Endothelial cell of umbilical vein (primary cell): ENCODE results near the gene SERGEF. TPM values are rescaled to one million over a fixed set of nuclear protein-coding genes. Genes with fewer than 3 reads are reported as not detected.

Experiments
- BruUV-seq: library from RNA; stranded (reverse); fragments of 400-500 nt; replicated peaks from 2 replicates; lab custom pipeline; 2021; lab: Mats Ljungman, UMichigan
- CTCF ChIA-PET: fragments of 300-600, 350-600 bp; sonication (Branson Sonifier 250); formaldehyde crosslinking; loops from one replicate; lab custom pipeline; 2021; ENCODE audit warnings: antibody characterized with exemption, inconsistent platforms; lab: Charles Lee
- POLR2A ChIA-PET: fragments of 300-600, 350-600 bp; sonication (Branson Sonifier 250); formaldehyde crosslinking; loops from one replicate; lab custom pipeline; 2021; ENCODE audit warnings: antibody characterized with exemption, inconsistent platforms; lab: Charles Lee
- DNase-seq: peaks from one replicate; pipeline ENCODE4 v3.0.0-alpha.2; 2011; ENCODE audit warnings: low read depth, low spot score
- FAIRE-seq: peaks from 2 replicates; lab custom pipeline; 2011; peaks lifted over from hg19 to GRCh38; lab: Jason Lieb, UNC
- H2AFZ ChIP-seq: 2 replicates; pipeline ENCODE4 v1.6.0; 2012; ENCODE audit warnings: low read depth, low read length, control low read depth, inconsistent platforms
- H3K27ac ChIP-seq: 2 replicates; pipeline ENCODE4 v1.5.1; 2011; ENCODE audit warnings: low read depth, mild to moderate bottlenecking, control low read depth, low read length, moderate library complexity; ENCODE audit not compliant: insufficient read depth
- H3K27me3 ChIP-seq, 2 experiments: 2 replicates each; pipeline versions ENCODE4 v1.6.0 to v1.6.1; 2011; ENCODE audit warnings: low read length in 2 of 2, mixed read lengths in 1 of 2; ENCODE audit not compliant: control insufficient read depth in 2 of 2, insufficient read depth in 2 of 2
- H3K36me3 ChIP-seq, 2 experiments: 2 replicates in 1 of 2; 3 replicates in 1 of 2; pipeline ENCODE4 v1.5.1; 2011; ENCODE audit warnings: low read length in 2 of 2, mild to moderate bottlenecking in 1 of 2, moderate library complexity in 1 of 2; ENCODE audit not compliant: control insufficient read depth in 2 of 2, insufficient read depth in 2 of 2; ENCODE audit errors: extremely low read depth in 1 of 2
- H3K4me1 ChIP-seq: 3 replicates; pipeline ENCODE4 v1.5.1; 2011; ENCODE audit warnings: mild to moderate bottlenecking, low read length; ENCODE audit not compliant: control insufficient read depth, insufficient read depth; ENCODE audit errors: extremely low read depth
- H3K4me2 ChIP-seq: 2 replicates; pipeline ENCODE4 v1.6.1; 2011; ENCODE audit warnings: low read length, control low read depth, mixed read lengths; ENCODE audit not compliant: insufficient read depth
- H3K4me3 ChIP-seq, 3 experiments: fragments of 200-600 bp in 1 of 3; sonication (generic), shearing (Covaris generic) in 1 of 3; replicated peaks in 1 of 3; 2 replicates each; pipeline ENCODE4 v1.5.1; 2011 to 2016; ENCODE audit warnings: control low read depth in 3 of 3, low read length in 3 of 3, mild to moderate bottlenecking in 2 of 3, inconsistent platforms in 1 of 3, low read depth in 1 of 3, moderate library complexity in 1 of 3; ENCODE audit not compliant: insufficient read depth in 1 of 3
- H3K79me2 ChIP-seq: 2 replicates; pipeline ENCODE4 v1.6.0; 2012; ENCODE audit warnings: low read length, inconsistent platforms; ENCODE audit not compliant: control insufficient read depth, insufficient read depth
- H3K9ac ChIP-seq: replicated peaks from 2 replicates; pipeline ENCODE3; 2011; ENCODE audit warnings: low read length, control low read depth; ENCODE audit not compliant: insufficient read depth; ENCODE audit errors: extremely low read depth
- H3K9me1 ChIP-seq: replicated peaks from 3 replicates; pipeline ENCODE4 v1.6.0; 2011; ENCODE audit warnings: mild to moderate bottlenecking, low read length; ENCODE audit not compliant: control insufficient read depth, insufficient read depth; ENCODE audit errors: extremely low read depth
- H3K9me3 ChIP-seq: replicated peaks from 2 replicates; pipeline ENCODE4 v1.5.1; 2012; ENCODE audit warnings: low read length, inconsistent platforms; ENCODE audit not compliant: control insufficient read depth, insufficient read depth
- H4K20me1 ChIP-seq: replicated peaks from 2 replicates; pipeline ENCODE3; 2011; ENCODE audit warnings: mild to moderate bottlenecking, low read length; ENCODE audit not compliant: control insufficient read depth, insufficient read depth; ENCODE audit errors: extremely low read depth
- EZH2 ChIP-seq: IDR thresholded peaks from 2 replicates; pipeline ENCODE4 v1.6.1; 2012; ENCODE audit warnings: borderline replicate concordance, low read depth, mild to moderate bottlenecking, moderate library complexity, low read length, inconsistent platforms; ENCODE audit not compliant: severe bottlenecking
- FOS ChIP-seq: IDR thresholded peaks from 2 replicates; pipeline ENCODE4 v1.6.1; 2011; ENCODE audit warnings: mild to moderate bottlenecking, low read length, moderate library complexity, borderline replicate concordance; ENCODE audit not compliant: insufficient read depth
- GATA2 ChIP-seq: IDR thresholded peaks from 2 replicates; pipeline ENCODE4 v1.7.0; 2011; ENCODE audit warnings: low read depth, mild to moderate bottlenecking, moderate library complexity, mixed read lengths, low read length; ENCODE audit not compliant: insufficient read length, insufficient read depth
- dilution Hi-C: fragments of 300-500 bp; cut with MboI; formaldehyde crosslinking; loops from one replicate; pipeline ENCODE4 v1.15.0; 2019; ENCODE audit warnings: low sequenced_read_pairs; ENCODE audit not compliant: extremely low pct_ligation_motif_present
- intact Hi-C: fragments of 100-400 bp; cut with micrococcal nuclease; formaldehyde crosslinking; loops from one replicate; pipeline ENCODE4 v1.10.0; 2022
- polyA plus RNA-seq, 4 experiments: library from polyadenylated mRNA; depleted of rRNA in 3 of 4; stranded (reverse) in 3 of 4; unstranded in 1 of 4; fragments of >200 nt; gene quantifications; 2 replicates each; pipeline versions ENCODE4 v1.2.1 to v1.2.3, GENCODE V29; 2011 to 2012; ENCODE audit warnings: missing spikeins in 1 of 4
- total RNA-seq: library from RNA; stranded (reverse); gene quantifications from 2 replicates; pipeline ENCODE4 v1.2.3, GENCODE V29; 2021
- TF ChIP-seq, protein P1 (sequence below), 2 donors: IDR thresholded peaks; 1 replicate in 1 of 2; 2 replicates in 1 of 2; pipeline ENCODE4 v1.5.1; 2011; ENCODE audit warnings: low read length in 2 of 2, mild to moderate bottlenecking in 2 of 2, moderate library complexity in 2 of 2, control low read depth in 1 of 2, inconsistent platforms in 1 of 2, low read depth in 1 of 2; ENCODE audit not compliant: insufficient read depth in 1 of 2; ENCODE audit errors: extremely low read depth in 1 of 2

The SERGEF gene
- total and polyA plus RNA-seq, 2 donors (not counting 3 experiments of a cell fraction or from before 2014, with no cell fraction given) = 8.7 to 16.7 TPM

DNA sequence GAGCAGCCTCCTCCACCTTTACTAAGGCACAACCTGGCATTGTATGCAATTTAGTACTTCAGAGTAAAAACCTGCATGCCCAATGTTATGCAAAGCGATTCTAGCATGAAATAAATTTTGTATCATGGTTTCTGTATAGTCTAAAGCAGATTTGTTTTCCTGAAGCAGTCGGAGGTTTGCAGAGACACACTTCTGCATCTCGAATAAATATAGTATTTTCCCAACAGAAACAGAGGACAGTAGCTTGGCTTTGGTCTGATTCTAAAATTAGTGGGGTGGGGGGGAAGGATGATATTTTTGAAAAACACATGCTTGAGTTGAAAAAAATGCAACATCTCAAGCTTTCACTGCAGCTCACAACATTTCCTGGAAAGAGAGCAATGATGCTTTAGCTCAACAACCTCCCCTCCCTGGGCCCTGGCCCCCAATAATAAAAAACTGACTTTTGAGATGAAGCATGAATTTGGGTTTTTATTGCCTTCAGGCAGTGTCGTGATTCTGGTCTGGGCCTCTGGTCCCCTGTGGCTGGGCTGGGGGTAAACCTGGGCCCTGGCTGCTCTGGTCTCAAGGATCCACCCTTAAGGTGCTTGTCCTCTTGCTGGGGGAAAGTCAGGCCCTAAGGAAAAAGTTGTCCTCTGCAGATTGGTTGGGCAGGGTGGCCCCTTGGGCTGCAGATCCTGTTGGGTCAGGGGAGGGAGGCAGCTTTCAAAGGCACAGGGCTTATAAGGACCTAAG, 230.1 kb downstream of the SERGEF start:
- dilution Hi-C loops = no loop called here
- Histone ChIP-seq H3K4me1 (no peaks in the 10 kb centered on the region), H4K20me1 (no peaks in the 10 kb centered on the region), H3K4me3 (no peak overlapping the region), H3K27me3 (no peaks in the 10 kb centered on the region), H3K9me3 (no peaks in the 10 kb centered on the region), H2AFZ (no peak overlapping the region), H3K4me2 (no peak overlapping the region), H3K79me2 (no peaks in the 10 kb centered on the region), H3K9ac (no peak overlapping the region), H3K27ac (no peak overlapping the region), H3K36me3 (no peaks in the 10 kb centered on the region), H3K9me1 (no peaks in the 10 kb centered on the region)
- CTCF ChIA-PET = interaction anchor here (0.6 kb wide), 1 partner anchor 9 kb away, joined by 3 read pairs; no protein-coding TSS in a partner anchor
- no peak for DNase-seq
- TF ChIP-seq, protein P1, sequence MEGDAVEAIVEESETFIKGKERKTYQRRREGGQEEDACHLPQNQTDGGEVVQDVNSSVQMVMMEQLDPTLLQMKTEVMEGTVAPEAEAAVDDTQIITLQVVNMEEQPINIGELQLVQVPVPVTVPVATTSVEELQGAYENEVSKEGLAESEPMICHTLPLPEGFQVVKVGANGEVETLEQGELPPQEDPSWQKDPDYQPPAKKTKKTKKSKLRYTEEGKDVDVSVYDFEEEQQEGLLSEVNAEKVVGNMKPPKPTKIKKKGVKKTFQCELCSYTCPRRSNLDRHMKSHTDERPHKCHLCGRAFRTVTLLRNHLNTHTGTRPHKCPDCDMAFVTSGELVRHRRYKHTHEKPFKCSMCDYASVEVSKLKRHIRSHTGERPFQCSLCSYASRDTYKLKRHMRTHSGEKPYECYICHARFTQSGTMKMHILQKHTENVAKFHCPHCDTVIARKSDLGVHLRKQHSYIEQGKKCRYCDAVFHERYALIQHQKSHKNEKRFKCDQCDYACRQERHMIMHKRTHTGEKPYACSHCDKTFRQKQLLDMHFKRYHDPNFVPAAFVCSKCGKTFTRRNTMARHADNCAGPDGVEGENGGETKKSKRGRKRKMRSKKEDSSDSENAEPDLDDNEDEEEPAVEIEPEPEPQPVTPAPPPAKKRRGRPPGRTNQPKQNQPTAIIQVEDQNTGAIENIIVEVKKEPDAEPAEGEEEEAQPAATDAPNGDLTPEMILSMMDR (IDR thresholded peaks at IDR 0.05; ENCODE audit: extremely low read depth in 1 of 2, insufficient read depth in 1 of 2, low read depth in 1 of 2, low read length in 2 of 2) = no peak
- no peak for TF ChIP-seq EZH2
- no peak for TF ChIP-seq GATA2
- no peak for TF ChIP-seq FOS
- no peak for FAIRE-seq
- intact Hi-C loops = no loop called here
- no TSS peak for BruUV-seq
- POLR2A ChIA-PET = no interaction called here
